Stimulated activated memory B cell treated with anti-CD40 and anti-IgM and Interleukin-4, amounts not matched to agents 10 μg/mL and 1 μg/mL and 100 μg/mL, for 72 hours (primary cell): ENCODE measurements around the gene ROBO1.

ENCODE experiments used
- ATAC-seq: fragments of 150-1000 bp; cut with Tn5 transposase; 2 replicates; pipeline ENCODE4 v1.10.0; 2021
- H3K27ac Mint-ChIP-seq: one replicate; pipeline ENCODE4 v1.8.0; 2022; ENCODE audit warnings: mild to moderate bottlenecking, mixed read lengths
- H3K27me3 Mint-ChIP-seq: one replicate; pipeline ENCODE4 v1.8.0; 2022; ENCODE audit warnings: mixed read lengths
- H3K36me3 Mint-ChIP-seq: one replicate; pipeline ENCODE4 v1.8.0; 2022; ENCODE audit warnings: mixed read lengths
- H3K4me1 Mint-ChIP-seq: one replicate; pipeline ENCODE4 v1.8.0; 2022; ENCODE audit warnings: mixed read lengths
- H3K4me3 Mint-ChIP-seq: one replicate; pipeline ENCODE4 v1.8.0; 2022; ENCODE audit warnings: mild to moderate bottlenecking, moderate library complexity, mixed read lengths
- H3K9me3 Mint-ChIP-seq: one replicate; pipeline ENCODE4 v1.8.0; 2022; ENCODE audit warnings: mixed read lengths

Gene ROBO1

DNA sequence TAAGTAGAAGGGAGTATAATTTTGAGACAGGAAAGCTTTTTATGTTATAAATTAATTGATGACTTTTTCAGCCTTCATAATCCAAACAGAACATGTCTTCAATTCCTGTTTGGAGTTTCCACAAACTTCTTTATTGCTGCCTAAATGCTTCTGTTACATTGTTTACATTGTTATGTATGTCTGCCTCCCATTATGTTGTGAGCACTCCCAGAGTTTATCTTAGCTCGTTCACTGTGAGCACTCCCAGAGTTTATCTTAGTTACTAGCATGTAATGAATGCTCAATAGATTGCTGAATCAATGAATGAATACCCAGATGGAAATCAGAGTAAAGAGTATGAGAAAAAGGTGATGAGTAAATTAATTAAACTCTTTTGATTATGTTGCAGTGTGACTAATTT, 1178.0 kb downstream of the ROBO1 start:
- Mint-ChIP-seq H3K27me3 (no peaks in the 10 kb centered on the region), H3K36me3 (no peaks in the 10 kb centered on the region), H3K9me3 (peaks cover 3% of the 10 kb centered on the region), H3K4me3 (no peak overlapping the region), H3K4me1 (no peaks in the 10 kb centered on the region), H3K27ac (no peak overlapping the region)
- no peak for ATAC-seq

- H3K4me3 Mint-ChIP-seq = no peak overlapping the region
- no peak overlapping the region for H3K27ac Mint-ChIP-seq
- ATAC-seq = no peak
- H3K9me3 Mint-ChIP-seq = peaks cover 3% of the 10 kb centered on the region
- no peaks in the 10 kb centered on the region for H3K27me3 Mint-ChIP-seq
- no peaks in the 10 kb centered on the region for H3K36me3 Mint-ChIP-seq
- no peaks in the 10 kb centered on the region for H3K4me1 Mint-ChIP-seq
Measured at GRCh38 chr3:78588906-78589621, 1178.7 kb downstream of the ROBO1 start.

- Mint-ChIP-seq H3K4me3 (no peak overlapping the region), H3K36me3 (no peaks in the 10 kb centered on the region), H3K27ac (no peak overlapping the region), H3K4me1 (no peaks in the 10 kb centered on the region), H3K9me3 (no peaks in the 10 kb centered on the region), H3K27me3 (no peaks in the 10 kb centered on the region)
- ATAC-seq = no peak
Measured at GRCh38 chr3:78580681-78581080, 1187.1 kb downstream of the ROBO1 start.

DNA sequence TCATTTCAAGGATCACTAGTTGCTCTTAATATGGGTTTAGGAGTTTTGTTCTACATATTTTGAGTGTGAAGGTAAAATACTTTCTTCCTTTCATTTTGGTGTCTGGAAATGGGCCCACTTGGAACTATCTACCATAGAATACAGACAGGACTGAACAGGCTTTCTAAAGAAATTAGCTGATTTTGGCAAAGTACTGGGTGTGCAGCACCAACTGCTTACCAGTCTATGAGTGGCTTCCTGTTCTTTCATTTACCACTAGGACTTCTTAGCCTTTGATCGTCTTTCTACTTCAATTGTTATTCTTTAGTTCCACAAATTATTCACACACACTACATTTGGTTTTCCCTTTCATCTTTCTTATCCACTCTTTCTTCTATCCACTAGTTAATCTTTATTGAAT, 1196.3 kb downstream of the ROBO1 start:
- H3K4me3 Mint-ChIP-seq = no peak overlapping the region
- no peaks in the 10 kb centered on the region for H3K36me3 Mint-ChIP-seq
- no peaks in the 10 kb centered on the region for H3K4me1 Mint-ChIP-seq
- ATAC-seq = no peak
- H3K27ac Mint-ChIP-seq = no peak overlapping the region
- no peaks in the 10 kb centered on the region for H3K27me3 Mint-ChIP-seq
- no peaks in the 10 kb centered on the region for H3K9me3 Mint-ChIP-seq

- H3K27me3 Mint-ChIP-seq = no peaks in the 10 kb centered on the region
- H3K4me1 Mint-ChIP-seq = no peaks in the 10 kb centered on the region
- no peaks in the 10 kb centered on the region for H3K36me3 Mint-ChIP-seq
- H3K9me3 Mint-ChIP-seq = peaks cover 3% of the 10 kb centered on the region
- no peak for ATAC-seq
- no peak overlapping the region for H3K4me3 Mint-ChIP-seq
- H3K27ac Mint-ChIP-seq = no peak overlapping the region
Measured at GRCh38 chr3:78570496-78570895, 1197.3 kb downstream of the ROBO1 start.

DNA sequence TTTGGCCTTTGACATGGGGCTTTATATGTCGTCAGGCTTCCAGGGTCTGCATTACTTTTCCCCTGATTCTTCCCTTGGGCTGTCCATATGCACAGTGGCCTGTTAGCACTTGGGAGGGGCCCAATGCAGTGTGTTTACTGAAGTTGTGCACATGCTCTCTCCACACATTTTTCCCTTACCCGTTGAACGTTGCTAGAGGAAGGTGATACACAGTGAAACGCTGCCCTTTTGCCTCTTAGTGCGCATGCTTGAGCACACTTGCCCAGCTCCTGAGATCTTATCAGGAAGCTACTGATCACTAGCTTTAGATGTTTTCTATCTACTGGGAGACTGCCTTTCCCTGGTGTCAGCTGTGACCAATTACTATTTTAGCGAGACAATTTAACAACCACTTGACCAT, 1198.0 kb downstream of the ROBO1 start:
- Mint-ChIP-seq H3K9me3 (peaks cover 3% of the 10 kb centered on the region), H3K27ac (no peak overlapping the region), H3K4me3 (no peak overlapping the region), H3K27me3 (no peaks in the 10 kb centered on the region), H3K4me1 (no peaks in the 10 kb centered on the region), H3K36me3 (no peaks in the 10 kb centered on the region)
- no peak for ATAC-seq

DNA sequence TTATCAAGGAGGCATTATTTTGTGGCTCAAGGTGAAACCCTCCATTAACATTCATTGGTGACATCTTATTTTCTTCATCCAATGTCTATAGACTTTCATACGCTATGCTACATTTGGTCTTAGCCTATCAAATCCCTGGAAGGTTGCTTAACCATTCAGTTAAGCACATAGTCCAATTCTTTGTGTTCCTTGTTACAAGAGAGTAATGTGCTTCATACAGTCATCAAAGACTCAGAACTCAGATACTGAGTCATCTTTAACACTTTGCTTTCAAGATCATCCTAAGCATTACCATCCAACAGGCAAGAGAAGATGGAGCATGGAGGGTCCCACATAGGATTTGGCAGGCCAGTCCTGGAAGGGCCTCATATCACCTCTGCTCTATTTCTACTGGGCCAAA, 1202.1 kb downstream of the ROBO1 start:
- no peaks in the 10 kb centered on the region for H3K27me3 Mint-ChIP-seq
- no peak overlapping the region for H3K4me3 Mint-ChIP-seq
- no peaks in the 10 kb centered on the region for H3K4me1 Mint-ChIP-seq
- peaks cover 10% of the 10 kb centered on the region for H3K9me3 Mint-ChIP-seq
- no peak for ATAC-seq
- no peaks in the 10 kb centered on the region for H3K36me3 Mint-ChIP-seq
- no peak overlapping the region for H3K27ac Mint-ChIP-seq

DNA sequence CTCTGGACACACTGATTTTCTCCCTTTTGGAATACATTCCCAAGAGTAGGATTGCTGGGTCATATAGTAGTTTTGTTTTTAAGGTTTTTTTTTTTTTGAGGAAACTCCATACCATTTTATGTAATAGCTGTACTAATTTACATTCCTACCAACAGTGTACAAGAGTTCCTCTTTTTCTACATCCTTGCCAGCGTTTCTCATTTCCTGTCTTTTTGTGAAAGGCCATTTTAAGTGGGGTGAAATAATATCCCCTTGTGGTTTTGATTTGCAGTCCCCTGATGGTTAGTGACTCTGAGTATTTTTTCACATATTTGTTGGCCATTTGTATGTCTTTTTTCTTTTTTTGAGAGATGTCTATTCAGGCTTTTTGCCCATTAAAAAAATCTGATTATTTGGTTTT, 1205.5 kb downstream of the ROBO1 start:
- H3K36me3 Mint-ChIP-seq = no peaks in the 10 kb centered on the region
- H3K27ac Mint-ChIP-seq = no peak overlapping the region
- no peaks in the 10 kb centered on the region for H3K27me3 Mint-ChIP-seq
- peaks cover 10% of the 10 kb centered on the region for H3K9me3 Mint-ChIP-seq
- no peaks in the 10 kb centered on the region for H3K4me1 Mint-ChIP-seq
- no peak overlapping the region for H3K4me3 Mint-ChIP-seq
- no peak for ATAC-seq
